OCI-LY7 (cell line): ENCODE results near the gene DPYD.

Experiments
- CTCF ChIP-seq: fragments of 200-600 bp; sonication (generic); conservative IDR thresholded peaks from 2 replicates; pipeline ENCODE4 v1.5.1; 2014; ENCODE audit warnings: mild to moderate bottlenecking, antibody characterized with exemption, low read length, moderate library complexity, mixed read lengths
- EZH2phosphoT487 ChIP-seq: fragments of 200-600 bp; sonication (generic); IDR thresholded peaks from 2 replicates; pipeline ENCODE4 v1.6.1; 2018; ENCODE audit warnings: low read depth, borderline replicate concordance, mild to moderate bottlenecking, mixed run types, antibody characterized with exemption, low read length, moderate library complexity, mixed read lengths

- TF ChIP-seq CTCF = no peak
- TF ChIP-seq EZH2phosphoT487 = no peak
Observed at GRCh38 chr1:97209381-97209957, 711.4 kb downstream of the DPYD start.
